ENCODE results near the gene UCN.
"Not testable (repeated sequence)": the region's sequence is repeated elsewhere in the genome, so short reads cannot be mapped to it uniquely, and the experiment has no call there.

The UCN gene

DNA sequence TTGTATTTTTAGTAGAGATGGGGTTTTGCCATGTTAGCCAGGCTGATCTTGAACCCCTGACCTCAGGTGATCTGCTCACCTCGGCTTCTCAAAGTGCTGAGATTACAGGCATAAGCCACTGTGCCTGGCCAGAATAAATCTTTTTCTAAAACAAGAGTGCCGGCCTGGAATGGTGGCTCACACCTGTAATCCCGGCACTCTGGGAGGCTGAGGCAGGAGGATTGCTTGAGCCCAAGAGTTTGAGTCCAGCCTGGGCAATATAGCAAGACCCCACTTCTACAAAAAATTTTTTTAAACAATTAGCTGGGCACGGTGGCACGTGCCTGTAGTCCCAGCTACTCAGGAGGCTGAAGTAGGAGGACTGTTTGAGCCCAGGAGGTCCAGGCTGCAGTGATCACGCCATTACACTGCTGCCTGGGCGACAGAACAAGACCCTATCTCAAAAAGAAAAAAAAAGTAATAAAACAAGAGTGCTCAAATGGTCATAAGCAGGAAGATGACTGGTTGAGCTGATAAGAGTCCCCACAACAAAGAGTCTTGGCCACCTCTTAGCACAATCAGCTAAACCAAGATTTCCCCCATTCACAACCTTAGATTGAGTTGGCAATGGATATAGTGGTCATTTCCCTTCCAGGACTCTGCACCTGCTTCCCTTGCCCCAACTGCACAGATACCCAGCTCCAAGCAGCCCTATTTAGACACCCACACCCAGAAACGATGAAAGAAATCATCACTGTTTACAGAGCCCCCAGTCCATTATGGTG is 5.8 kb upstream of the UCN start:
- DNase-seq: no peak

- no peak for DNase-seq
Observed at GRCh38 chr2:27312152-27312551, 3.9 kb upstream of the UCN start.

- no peak for DNase-seq
Observed at GRCh38 chr2:27309651-27310050, 1.4 kb upstream of the UCN start.

- peak; percentile 30 for DNase-seq
Observed at GRCh38 chr2:27307545-27308358, 493 bp downstream of the UCN start.

DNA sequence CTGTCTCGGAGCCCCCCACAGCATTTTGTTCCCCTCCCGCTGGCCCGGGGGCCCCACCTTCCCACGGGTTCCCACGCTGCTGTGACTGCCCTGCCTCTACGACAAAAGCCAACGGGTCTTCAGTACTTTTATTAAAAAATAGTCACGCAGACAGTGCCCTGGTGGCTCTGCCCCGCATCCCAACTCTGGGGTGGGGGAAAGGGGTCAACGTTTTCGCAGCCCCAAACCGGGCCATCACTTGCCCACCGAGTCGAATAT is 1.0 kb downstream of the UCN start:
- DNase-seq: no peak

DNA sequence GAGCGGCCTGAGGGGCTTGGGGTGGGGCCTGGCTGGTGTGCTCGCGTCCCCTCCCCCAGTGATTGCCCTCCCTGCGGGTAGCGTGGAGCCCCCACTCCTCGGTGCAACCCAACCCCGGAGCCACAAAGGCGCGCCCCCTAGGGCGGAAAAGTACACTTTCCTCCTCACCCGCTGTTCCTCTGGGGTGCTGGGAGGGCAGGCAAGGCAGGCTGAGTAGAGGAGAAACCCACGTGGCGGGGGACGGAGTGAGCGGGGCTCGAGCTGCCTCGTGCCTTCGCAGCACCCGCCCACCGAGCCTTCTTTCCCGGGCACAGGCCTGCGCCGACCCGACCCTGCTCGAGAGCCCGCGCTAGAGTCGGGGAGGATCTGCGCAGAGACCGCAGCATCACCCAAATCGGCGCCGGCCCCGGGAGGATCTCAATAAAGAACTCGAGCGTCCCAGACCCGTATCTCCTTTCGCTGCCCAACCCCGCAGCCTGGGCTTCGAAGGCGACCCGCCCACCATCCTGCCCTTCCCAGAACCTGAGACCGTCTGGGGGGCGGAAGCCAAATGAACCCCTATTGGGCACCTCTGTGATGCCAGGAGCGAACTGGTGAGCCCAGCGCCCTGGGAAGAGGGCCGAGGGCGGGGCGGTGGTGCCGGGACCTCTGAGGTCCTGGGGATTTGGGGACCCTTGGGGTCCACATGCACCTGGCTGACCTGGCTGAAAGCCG is 1.5 kb downstream of the UCN start:
- DNase-seq: peak; percentile 55

DNA sequence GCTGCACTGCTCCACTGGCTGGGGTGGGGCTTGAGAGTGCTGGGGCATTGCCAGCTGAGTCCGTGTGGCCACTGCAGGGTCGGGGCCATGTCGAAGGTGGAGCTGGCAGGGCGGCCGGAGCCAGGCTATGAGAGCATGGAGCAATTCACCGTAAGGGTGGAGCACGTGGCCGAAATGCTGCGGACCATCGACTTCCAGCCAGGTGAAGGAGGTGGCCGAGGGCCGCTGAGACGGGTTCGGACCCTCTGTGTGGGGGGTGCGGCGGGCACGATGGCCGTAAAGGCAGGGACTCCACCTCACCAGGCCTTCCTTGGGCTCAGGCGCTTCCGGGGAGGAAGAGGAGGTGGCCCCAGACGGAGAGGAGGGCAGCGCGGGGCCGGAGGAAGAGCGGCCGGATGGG is 2.1 kb downstream of the UCN start:
- peak; percentile 55 for DNase-seq

DNA sequence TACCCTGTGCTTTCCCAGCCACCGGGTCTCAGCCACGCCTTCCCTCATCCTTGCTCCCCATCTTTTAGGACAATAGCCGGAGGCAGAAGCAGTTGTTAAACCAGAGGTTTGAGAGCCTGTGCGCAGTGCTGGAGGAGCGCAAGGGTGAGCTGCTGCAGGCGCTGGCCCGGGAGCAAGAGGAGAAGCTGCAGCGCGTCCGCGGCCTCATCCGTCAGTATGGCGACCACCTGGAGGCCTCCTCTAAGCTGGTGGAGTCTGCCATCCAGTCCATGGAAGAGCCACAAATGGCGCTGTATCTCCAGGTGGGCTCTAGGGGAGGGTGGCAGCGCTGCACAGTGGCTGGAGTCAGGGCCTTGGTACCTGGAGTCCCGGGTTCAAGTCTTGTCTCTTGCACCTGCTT is 2.7 kb downstream of the UCN start:
- DNase-seq: no peak

- peak; percentile 16 for DNase-seq
Observed at GRCh38 chr2:27304488-27305240, 3.6 kb downstream of the UCN start.

- peak; percentile 91 for DNase-seq
Observed at GRCh38 chr2:27303093-27304025, 4.9 kb downstream of the UCN start.

GRCh38 chr2:27300606-27301005 is 7.6 kb downstream of the UCN start:
- not testable (repeated sequence) for DNase-seq

GRCh38 chr2:27298391-27299080 is 9.7 kb downstream of the UCN start:
- DNase-seq: peak; percentile 18

DNA sequence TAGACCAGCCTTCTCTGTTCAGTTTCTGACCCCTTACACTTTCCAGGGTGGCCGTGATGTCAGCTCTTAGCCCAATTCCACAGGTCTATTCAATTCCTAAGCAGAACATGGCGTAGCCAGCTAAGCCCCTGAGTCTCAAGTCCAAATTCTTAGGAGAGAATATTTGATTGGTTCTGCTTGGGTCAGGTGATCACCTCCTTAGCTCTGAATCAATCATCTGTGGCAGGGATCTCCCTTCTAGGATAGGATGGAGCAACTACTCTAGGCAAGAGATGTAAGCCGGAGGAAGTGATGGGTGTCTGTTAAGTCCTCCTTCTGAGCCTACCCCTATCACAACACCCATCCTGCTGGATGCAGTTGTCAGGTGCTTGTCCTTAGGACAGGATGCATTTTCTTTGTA is 11.1 kb downstream of the UCN start:
- DNase-seq: no peak

- no peak for DNase-seq
Observed at GRCh38 chr2:27296481-27296880, 11.8 kb downstream of the UCN start.

DNA sequence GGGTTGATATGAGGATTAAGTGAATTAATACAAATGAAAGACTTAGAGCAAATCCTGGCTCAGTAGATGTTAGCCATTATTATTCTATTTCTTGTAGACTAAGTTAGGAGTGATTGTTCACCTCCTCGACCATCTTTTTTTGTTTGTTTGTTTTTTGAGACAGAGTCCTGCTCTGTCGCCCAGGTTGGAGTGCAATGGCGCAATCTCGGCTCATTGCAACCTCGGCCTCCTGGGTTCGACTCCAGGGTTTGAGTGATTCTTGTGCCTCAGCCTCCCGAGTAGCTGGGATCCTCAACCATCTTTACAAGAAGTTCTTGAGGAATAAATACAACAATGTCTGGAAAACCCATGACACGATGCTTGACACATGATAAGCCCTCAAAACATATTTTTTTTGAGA is 13.3 kb downstream of the UCN start:
- no peak for DNase-seq

GRCh38 chr2:27291865-27292264 is 16.4 kb downstream of the UCN start:
- peak; percentile 19 for DNase-seq

DNA sequence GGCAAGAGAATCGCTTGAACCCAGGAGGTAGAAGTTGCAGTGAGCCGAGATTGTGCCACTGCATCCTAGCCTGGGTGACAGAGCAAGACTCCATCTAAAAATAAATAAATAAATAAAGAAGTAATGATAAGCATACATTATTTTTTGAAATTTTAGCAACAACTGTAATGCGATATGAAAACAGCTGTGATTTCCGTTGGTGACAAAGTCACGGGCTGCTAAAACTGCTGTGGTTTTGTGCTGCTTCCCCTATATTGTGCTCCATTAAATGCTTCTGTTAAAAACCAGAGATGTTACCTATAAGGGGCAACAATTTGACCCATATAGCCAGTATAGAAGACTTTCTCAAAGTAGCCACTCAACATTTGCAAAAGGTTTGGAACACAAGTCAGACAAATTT is 17.7 kb downstream of the UCN start:
- no peak for DNase-seq

GRCh38 chr2:27288610-27289009 is 19.6 kb downstream of the UCN start:
- DNase-seq: no peak

DNA sequence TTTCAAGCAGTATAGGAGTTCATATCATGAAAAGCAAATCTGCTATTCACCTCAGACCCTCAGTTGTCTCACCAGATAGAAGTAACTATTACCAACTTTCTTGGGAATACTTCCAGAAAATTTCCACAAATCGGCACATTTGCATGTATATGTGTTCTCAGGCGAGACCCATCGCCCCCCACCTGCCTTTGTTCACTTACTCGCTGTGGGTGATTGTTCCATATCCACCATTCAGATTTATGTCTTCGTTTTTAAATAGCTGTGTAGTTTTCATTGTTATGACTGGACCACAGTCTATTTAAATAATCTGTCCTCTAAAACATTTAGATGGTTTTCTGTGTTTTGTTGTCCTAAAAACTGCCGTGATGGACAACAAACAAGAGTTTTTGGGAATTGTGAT is 22.8 kb downstream of the UCN start:
- no peak for DNase-seq

GRCh38 chr2:27284996-27285395 is 23.2 kb downstream of the UCN start:
- DNase-seq: no peak

GRCh38 chr2:27282892-27283291 is 25.4 kb downstream of the UCN start:
- DNase-seq: peak; percentile 39
